ENCODE results near the gene CTNND1. TPM values are rescaled to one million over a fixed set of nuclear protein-coding genes. Genes with fewer than 3 reads are reported as not detected.

CTNND1 gene
- total RNA-seq, 3 donors from 2014 or later = 311 to 545 (median 448) TPM

GRCh38 chr11:57792060-57792541 is 30.5 kb downstream of the CTNND1 start:
- Histone ChIP-seq H3K4me3 (no peak overlapping the region), H3K36me3 (ENCODE audit: low read depth) (peaks cover 4% of the 10 kb centered on the region), H3K9me3 (no peaks in the 10 kb centered on the region), H3K4me1 (ENCODE audit: low read depth) (peaks cover 59% of the 10 kb centered on the region)
- ATAC-seq (peak; percentile 72), DNase-seq (peak; percentile 79 to 91 (median 84))
- intact Hi-C loops (cut with DNase I, micrococcal nuclease) = no loop called here
- no peak for TF ChIP-seq CTCF (IDR thresholded peaks at IDR 0.05)

- Histone ChIP-seq H3K9me3 (no peaks in the 10 kb centered on the region), H3K4me3 (no peak overlapping the region), H3K4me1 (ENCODE audit: low read depth) (peaks cover 56% of the 10 kb centered on the region), H3K36me3 (ENCODE audit: low read depth) (peaks cover 4% of the 10 kb centered on the region)
- intact Hi-C loops (cut with DNase I, micrococcal nuclease) = no loop called here
- ATAC-seq = peak; percentile 85
- DNase-seq = no peak
- TF ChIP-seq CTCF (IDR thresholded peaks at IDR 0.05) = no peak
Measured at GRCh38 chr11:57792870-57793269, 31.3 kb downstream of the CTNND1 start.

GRCh38 chr11:57793351-57794115 is 31.9 kb downstream of the CTNND1 start:
- TF ChIP-seq CTCF (IDR thresholded peaks at IDR 0.05) = no peak
- intact Hi-C loops (cut with DNase I, micrococcal nuclease) = no loop called here
- H3K36me3 ChIP-seq (ENCODE audit: low read depth) = peaks cover 4% of the 10 kb centered on the region
- ATAC-seq (no peak), DNase-seq (no peak)
- H3K4me1 ChIP-seq (ENCODE audit: low read depth) = peaks cover 56% of the 10 kb centered on the region
- no peak overlapping the region for H3K4me3 ChIP-seq
- H3K9me3 ChIP-seq = no peaks in the 10 kb centered on the region

- H3K36me3 ChIP-seq (ENCODE audit: low read depth) = peaks cover 4% of the 10 kb centered on the region
- peaks cover 41% of the 10 kb centered on the region for H3K4me1 ChIP-seq (ENCODE audit: low read depth)
- peak; percentile 67 to 86 (median 67) for DNase-seq
- intact Hi-C loops (cut with DNase I, micrococcal nuclease) = loop anchor here in 1 of 2 donors (5.0 kb wide), 1 partner anchor 37 kb away; the partner anchor contains the start of gene CTNND1
- TF ChIP-seq CTCF (IDR thresholded peaks at IDR 0.05) = no peak
- no peak overlapping the region for H3K4me3 ChIP-seq
- H3K9me3 ChIP-seq = no peaks in the 10 kb centered on the region
- peak; percentile 90 for ATAC-seq
Measured at GRCh38 chr11:57798905-57799559, 37.4 kb downstream of the CTNND1 start.

GRCh38 chr11:57800444-57801182 is 39.0 kb downstream of the CTNND1 start:
- Histone ChIP-seq H3K4me3 (no peak overlapping the region), H3K4me1 (ENCODE audit: low read depth) (peaks cover 34% of the 10 kb centered on the region), H3K36me3 (ENCODE audit: low read depth) (peaks cover 9% of the 10 kb centered on the region), H3K9me3 (no peaks in the 10 kb centered on the region)
- DNase-seq (no peak), ATAC-seq (peak; percentile 78)
- peak; percentile 74 for TF ChIP-seq CTCF (IDR thresholded peaks at IDR 0.05)
- intact Hi-C loops (cut with DNase I, micrococcal nuclease) = loop anchor here in 1 of 2 donors (5.0 kb wide), 1 partner anchor 58 kb away; the partner anchor contains the start of gene SELENOH
